Tibial nerve (tissue), 4 donors: Measurements from ENCODE around the gene VWA7. TPM values are rescaled to one million over a fixed set of nuclear protein-coding genes. Genes with fewer than 3 reads are reported as not detected.
A peak's percentile ranks its signal among the peaks of the same experiment; 100 is the strongest.
"Not testable (repeated sequence)": the region's sequence is repeated elsewhere in the genome, so short reads cannot be mapped to it uniquely, and the experiment has no call there.

Experiments used
- DNase-seq, 2 donors: peaks; one replicate each; pipeline ENCODE4 v3.0.0-alpha.2; 2019; ENCODE audit warnings: low spot score in 2 of 2
- H3K27ac ChIP-seq, 4 donors: fragments of 200-600 bp; sonication (generic) in 3 of 4; one replicate each; pipeline ENCODE4 v1.5.1; 2017 to 2019; ENCODE audit warnings: mild to moderate bottlenecking in 1 of 4
- H3K27me3 ChIP-seq, 2 donors: fragments of 200-600 bp; sonication (generic) in 1 of 2; one replicate each; pipeline versions ENCODE4 v1.5.1 to v1.6.0; 2017 to 2019
- H3K36me3 ChIP-seq, 3 donors: fragments of 200-600 bp; sonication (generic); one replicate each; pipeline ENCODE4 v1.5.1; 2018 to 2019
- H3K4me1 ChIP-seq, 4 donors: fragments of 200-600 bp; sonication (generic) in 3 of 4; one replicate each; pipeline ENCODE4 v1.5.1; 2017 to 2019
- H3K4me3 ChIP-seq, 4 donors: fragments of 200-600 bp; sonication (generic) in 3 of 4; one replicate each; pipeline ENCODE4 v1.5.1; 2017 to 2019; ENCODE audit warnings: mild to moderate bottlenecking in 1 of 4, moderate library complexity in 1 of 4
- H3K9me3 ChIP-seq, 4 donors: fragments of 200-600 bp; sonication (generic) in 3 of 4; one replicate each; pipeline ENCODE4 v1.5.1; 2017 to 2019
- CTCF ChIP-seq, 5 experiments: fragments of 200-600 bp in 3 of 5; fragments of 450-650 bp in 2 of 5; sonication (generic) in 3 of 5; IDR thresholded peaks; one replicate each; pipeline ENCODE4 v1.5.1; 2016 to 2019; ENCODE audit warnings: antibody characterized with exemption in 5 of 5, mild to moderate bottlenecking in 3 of 5, moderate library complexity in 2 of 5
- EP300 ChIP-seq, 2 donors: sonication (generic); formaldehyde crosslinking; IDR thresholded peaks; one replicate each; pipeline ENCODE4 v1.6.1; 2017; ENCODE audit warnings: antibody characterized with exemption in 2 of 2, mild to moderate bottlenecking in 1 of 2
- POLR2A ChIP-seq, 2 donors: fragments of 450-650 bp; IDR thresholded peaks; one replicate each; pipeline ENCODE4 v1.6.1; 2017; ENCODE audit warnings: antibody characterized with exemption in 2 of 2, mild to moderate bottlenecking in 2 of 2, moderate library complexity in 2 of 2
- WGBS, 2 donors: methylation state at CpG; one replicate each; pipeline ENCODE4 v1.1.5; 2018; 5-methylcytosine and 5-hydroxymethylcytosine counted together
- total RNA-seq, 4 donors: library from RNA; depleted of rRNA; stranded (reverse); fragments of >200 nt; gene quantifications; one replicate each; pipeline ENCODE4 v1.1.0, GENCODE V29; 2016

Gene VWA7
- total RNA-seq, 4 donors from 2014 or later, result 0.21 to 0.66 (median 0.35) TPM

- DNase-seq, result no peak
- TF ChIP-seq CTCF (IDR thresholded peaks at IDR 0.05) (no peak), POLR2A (IDR thresholded peaks at IDR 0.05) (no peak), EP300 (IDR thresholded peaks at IDR 0.05) (no peak)
- Histone ChIP-seq H3K27me3 (no peaks in the 10 kb centered on the region), H3K27ac (peak overlapping the region; percentile 92 to 98 (median 96)), H3K9me3 (no peaks in the 10 kb centered on the region), H3K4me1 (peaks cover 0 to 26% (median 8%) of the 10 kb centered on the region in 4 donors), H3K36me3 (peaks cover 0 to 40% (median 0%) of the 10 kb centered on the region in 3 donors), H3K4me3 (peak overlapping the region; percentile 64 to 75 (median 67))
- 13% methylated on average over 7 of the region's 7 CpGs for WGBS, 2 donors
These were observed 28.9 kb upstream of the VWA7 start for GRCh38 chr6:31805939-31806469.

- Histone ChIP-seq H3K4me1 (peaks cover 0 to 18% (median 5%) of the 10 kb centered on the region in 4 donors), H3K36me3 (peaks cover 0 to 38% (median 0%) of the 10 kb centered on the region in 3 donors)
- 90 to 93% methylated on average over 8 of the region's 8 CpGs for WGBS, 2 donors
- not testable (repeated sequence) for DNase-seq, H3K27me3 ChIP-seq, H3K27ac ChIP-seq, H3K4me3 ChIP-seq, H3K9me3 ChIP-seq
These were observed 24.2 kb upstream of the VWA7 start for GRCh38 chr6:31801031-31801927.

- Histone ChIP-seq H3K36me3 (peaks cover 0 to 38% (median 0%) of the 10 kb centered on the region in 3 donors), H3K27ac (no peak overlapping the region), H3K27me3 (no peaks in the 10 kb centered on the region), H3K9me3 (no peaks in the 10 kb centered on the region), H3K4me3 (no peak overlapping the region), H3K4me1 (peaks cover 0 to 10% (median 6%) of the 10 kb centered on the region in 4 donors)
- 77 to 81% methylated on average over 12 of the region's 12 CpGs for WGBS, 2 donors
- TF ChIP-seq POLR2A (IDR thresholded peaks at IDR 0.05) (no peak), CTCF (IDR thresholded peaks at IDR 0.05) (no peak), EP300 (IDR thresholded peaks at IDR 0.05) (no peak)
- no peak for DNase-seq
These were observed 22.7 kb upstream of the VWA7 start for GRCh38 chr6:31799781-31800180.

GRCh38 chr6:31797588-31797987 lies 20.5 kb upstream of the VWA7 start:
- TF ChIP-seq POLR2A (IDR thresholded peaks at IDR 0.05), result no peak
- TF ChIP-seq EP300 (IDR thresholded peaks at IDR 0.05), result no peak
- TF ChIP-seq CTCF (IDR thresholded peaks at IDR 0.05), result no peak
- H3K4me1 ChIP-seq, result peaks cover 0 to 25% (median 11%) of the 10 kb centered on the region in 4 donors
- H3K9me3 ChIP-seq, result no peaks in the 10 kb centered on the region
- WGBS, 2 donors, result 51 to 52% methylated on average over 5 of the region's 5 CpGs
- H3K27me3 ChIP-seq, result no peaks in the 10 kb centered on the region
- DNase-seq, result no peak
- H3K27ac ChIP-seq, result no peak overlapping the region
- no peak overlapping the region for H3K4me3 ChIP-seq
- peaks cover 0 to 26% (median 0%) of the 10 kb centered on the region in 3 donors for H3K36me3 ChIP-seq

GRCh38 chr6:31796993-31797385 lies 19.9 kb upstream of the VWA7 start:
- no peak for DNase-seq
- no peak overlapping the region for H3K4me3 ChIP-seq
- peaks cover 0 to 25% (median 11%) of the 10 kb centered on the region in 4 donors for H3K4me1 ChIP-seq
- H3K27ac ChIP-seq, result peak overlapping the region in 2 of 4 donors; percentile 97 to 99
- 83 to 87% methylated on average over 2 of the region's 2 CpGs for WGBS, 2 donors
- no peak for TF ChIP-seq POLR2A (IDR thresholded peaks at IDR 0.05)
- no peak for TF ChIP-seq EP300 (IDR thresholded peaks at IDR 0.05)
- no peak for TF ChIP-seq CTCF (IDR thresholded peaks at IDR 0.05)
- H3K36me3 ChIP-seq, result peaks cover 0 to 26% (median 0%) of the 10 kb centered on the region in 3 donors
- no peaks in the 10 kb centered on the region for H3K9me3 ChIP-seq
- no peaks in the 10 kb centered on the region for H3K27me3 ChIP-seq
